Loucy (cell line): ENCODE measurements around the gene CEP43.

Source experiments
- H2AFZ ChIP-seq: fragments of 200-600 bp; sonication (generic); 2 replicates; pipeline ENCODE4 v1.6.0; 2016; ENCODE audit warnings: antibody characterized with exemption, mild to moderate bottlenecking, low read length, moderate library complexity
- H3F3A ChIP-seq: fragments of 200-600 bp; 2 replicates; pipeline ENCODE4 v1.6.0; 2016; ENCODE audit warnings: antibody characterized with exemption, low read depth, mild to moderate bottlenecking
- H3K27me3 ChIP-seq: fragments of 200-600 bp; sonication (generic); 2 replicates; pipeline ENCODE4 v1.6.1; 2014; ENCODE audit warnings: low read length, mild to moderate bottlenecking; ENCODE audit not compliant: insufficient read depth, poor library complexity, severe bottlenecking
- H3K36me3 ChIP-seq: fragments of 200-600 bp; sonication (generic); 2 replicates; pipeline ENCODE4 v1.6.1; 2016; ENCODE audit warnings: low read length; ENCODE audit not compliant: insufficient read depth
- H3K4me1 ChIP-seq: fragments of 200-600 bp; sonication (generic); 2 replicates; pipeline ENCODE4 v1.5.1; 2014; ENCODE audit warnings: low read length, mild to moderate bottlenecking; ENCODE audit not compliant: insufficient read depth, poor library complexity, severe bottlenecking
- H3K4me2 ChIP-seq: fragments of 200-600 bp; sonication (generic); 2 replicates; pipeline ENCODE4 v1.6.0; 2014; ENCODE audit warnings: antibody characterized with exemption, low read length, low read depth, mild to moderate bottlenecking; ENCODE audit not compliant: poor library complexity, severe bottlenecking
- H3K4me3 ChIP-seq: fragments of 200-600 bp; sonication (generic); 2 replicates; pipeline ENCODE4 v1.5.1; 2014; ENCODE audit warnings: low read length, mild to moderate bottlenecking, mixed read lengths; ENCODE audit not compliant: poor library complexity, severe bottlenecking
- H3K79me2 ChIP-seq: fragments of 200-600 bp; sonication (generic); 2 replicates; pipeline ENCODE4 v1.6.1; 2014; ENCODE audit warnings: low read length; ENCODE audit not compliant: insufficient read depth
- H3K9ac ChIP-seq: fragments of 200-600 bp; sonication (generic); 2 replicates; pipeline ENCODE4 v1.6.0; 2014; ENCODE audit warnings: mild to moderate bottlenecking, low read depth, low read length, moderate library complexity; ENCODE audit not compliant: poor library complexity, severe bottlenecking
- H3K9me2 ChIP-seq: fragments of 200-600 bp; sonication (generic); replicated peaks from 2 replicates; pipeline ENCODE4 v1.6.1; 2016; ENCODE audit warnings: low read depth, low read length, mixed read lengths
- H3K9me3 ChIP-seq: fragments of 200-600 bp; sonication (generic); 2 replicates; pipeline ENCODE4 v1.6.1; 2014; ENCODE audit warnings: mild to moderate bottlenecking, antibody characterized with exemption, low read length, low read depth; ENCODE audit not compliant: insufficient read depth
- H4K20me1 ChIP-seq: fragments of 200-600 bp; sonication (generic); 2 replicates; pipeline ENCODE4 v1.6.0; 2014; ENCODE audit warnings: antibody characterized with exemption, low read length, mild to moderate bottlenecking; ENCODE audit not compliant: insufficient read depth, poor library complexity, severe bottlenecking
- EZH2phosphoT487 ChIP-seq: fragments of 200-600 bp; IDR thresholded peaks from 2 replicates; pipeline ENCODE4 v1.6.1; 2018; ENCODE audit warnings: antibody characterized with exemption, mild to moderate bottlenecking, moderate library complexity, borderline replicate concordance
- TF ChIP-seq, protein P1 (sequence below): fragments of 200-600 bp; sonication (generic); conservative IDR thresholded peaks from 2 replicates; pipeline ENCODE4 v1.5.1; 2014; ENCODE audit warnings: mild to moderate bottlenecking, antibody characterized with exemption, low read length

Gene CEP43

DNA sequence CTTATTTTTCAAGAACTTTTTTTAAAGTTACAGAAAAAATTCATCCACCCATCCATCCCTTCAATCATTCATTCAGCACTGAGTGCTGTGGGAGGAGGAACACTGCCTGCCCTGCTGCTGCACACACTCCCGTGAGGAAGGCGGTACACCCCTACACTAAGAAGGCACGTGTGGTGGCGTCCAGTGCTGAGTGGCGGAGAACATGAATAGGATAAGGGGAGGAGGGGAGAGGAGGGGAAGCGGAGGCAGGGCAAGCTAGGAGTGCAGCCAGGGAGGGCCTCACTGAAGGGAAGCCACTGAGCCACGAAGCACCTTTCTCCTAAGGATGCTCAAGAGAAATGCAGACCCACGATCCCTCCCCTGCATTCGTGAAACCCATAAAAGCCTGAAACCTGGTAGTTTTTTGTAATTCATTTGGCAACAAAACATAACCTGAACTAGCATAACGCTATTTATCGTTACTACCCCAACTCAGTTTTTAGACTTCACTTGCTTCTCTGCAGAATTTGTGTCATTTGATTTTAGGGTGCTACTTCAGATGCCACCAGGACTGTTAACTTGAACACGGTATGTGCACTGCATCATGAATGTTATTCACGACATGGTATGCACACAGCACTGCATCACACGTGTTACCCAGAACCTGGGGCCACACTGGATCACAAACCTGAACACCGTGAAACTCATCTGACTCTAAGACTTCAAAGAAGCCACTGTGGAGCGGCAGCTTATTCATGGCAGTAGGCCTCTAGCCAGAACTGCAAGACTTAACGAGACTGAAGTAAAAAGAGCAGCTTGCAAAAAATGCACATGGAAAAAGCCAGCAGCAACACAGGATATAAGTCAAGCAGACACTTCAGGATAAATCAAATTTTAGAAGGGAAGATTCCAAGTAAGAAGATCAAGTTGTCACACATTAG is 46.4 kb upstream of the CEP43 start:
- peaks cover 8% of the 10 kb centered on the region; the same call in 1 of the 2 replicates for H3K79me2 ChIP-seq
- no peaks in the 10 kb centered on the region for H4K20me1 ChIP-seq
- no peaks in the 10 kb centered on the region for H3F3A ChIP-seq
- no peaks in the 10 kb centered on the region for H3K9me3 ChIP-seq
- no peaks in the 10 kb centered on the region for H3K9me2 ChIP-seq
- TF ChIP-seq, protein P1, sequence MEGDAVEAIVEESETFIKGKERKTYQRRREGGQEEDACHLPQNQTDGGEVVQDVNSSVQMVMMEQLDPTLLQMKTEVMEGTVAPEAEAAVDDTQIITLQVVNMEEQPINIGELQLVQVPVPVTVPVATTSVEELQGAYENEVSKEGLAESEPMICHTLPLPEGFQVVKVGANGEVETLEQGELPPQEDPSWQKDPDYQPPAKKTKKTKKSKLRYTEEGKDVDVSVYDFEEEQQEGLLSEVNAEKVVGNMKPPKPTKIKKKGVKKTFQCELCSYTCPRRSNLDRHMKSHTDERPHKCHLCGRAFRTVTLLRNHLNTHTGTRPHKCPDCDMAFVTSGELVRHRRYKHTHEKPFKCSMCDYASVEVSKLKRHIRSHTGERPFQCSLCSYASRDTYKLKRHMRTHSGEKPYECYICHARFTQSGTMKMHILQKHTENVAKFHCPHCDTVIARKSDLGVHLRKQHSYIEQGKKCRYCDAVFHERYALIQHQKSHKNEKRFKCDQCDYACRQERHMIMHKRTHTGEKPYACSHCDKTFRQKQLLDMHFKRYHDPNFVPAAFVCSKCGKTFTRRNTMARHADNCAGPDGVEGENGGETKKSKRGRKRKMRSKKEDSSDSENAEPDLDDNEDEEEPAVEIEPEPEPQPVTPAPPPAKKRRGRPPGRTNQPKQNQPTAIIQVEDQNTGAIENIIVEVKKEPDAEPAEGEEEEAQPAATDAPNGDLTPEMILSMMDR: no peak
- no peak for TF ChIP-seq EZH2phosphoT487
- H3K4me3 ChIP-seq: no peak overlapping the region
- no peak overlapping the region for H3K9ac ChIP-seq
- H3K36me3 ChIP-seq: no peaks in the 10 kb centered on the region
- H3K4me2 ChIP-seq: no peak overlapping the region
- no peak overlapping the region for H2AFZ ChIP-seq
- peaks cover 33% of the 10 kb centered on the region for H3K4me1 ChIP-seq
- H3K27me3 ChIP-seq: no peaks in the 10 kb centered on the region

DNA sequence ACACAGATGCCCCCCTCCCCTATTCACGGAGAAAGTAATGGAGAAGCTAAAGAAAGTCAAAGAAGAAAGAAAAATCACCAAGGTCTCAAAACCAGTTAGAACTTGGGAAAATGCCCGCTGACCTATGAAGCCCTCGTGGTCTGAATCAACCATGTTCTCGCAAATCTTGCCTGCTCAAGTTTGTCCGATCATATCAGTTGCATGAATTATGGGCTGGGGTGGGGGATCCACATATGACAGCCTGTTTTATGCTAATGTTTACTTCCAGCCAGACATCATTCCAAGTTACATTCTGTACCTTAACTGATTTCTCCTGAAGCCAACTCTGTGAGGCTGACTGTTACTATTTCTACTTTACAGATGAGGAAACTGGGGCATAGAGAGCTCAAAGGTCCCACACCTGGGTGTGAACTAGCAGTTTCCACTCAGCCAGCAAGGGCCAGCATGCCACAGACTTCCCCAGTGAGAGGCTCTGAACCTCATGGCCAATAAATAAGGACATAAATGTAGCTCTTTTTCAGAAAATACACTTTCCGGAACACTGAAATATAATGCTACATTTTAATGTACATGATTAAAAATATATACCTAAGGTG is 45.0 kb upstream of the CEP43 start:
- peaks cover 8% of the 10 kb centered on the region; the same call in 1 of the 2 replicates for H3K79me2 ChIP-seq
- H3K4me2 ChIP-seq: peak overlapping the region; percentile 3

DNA sequence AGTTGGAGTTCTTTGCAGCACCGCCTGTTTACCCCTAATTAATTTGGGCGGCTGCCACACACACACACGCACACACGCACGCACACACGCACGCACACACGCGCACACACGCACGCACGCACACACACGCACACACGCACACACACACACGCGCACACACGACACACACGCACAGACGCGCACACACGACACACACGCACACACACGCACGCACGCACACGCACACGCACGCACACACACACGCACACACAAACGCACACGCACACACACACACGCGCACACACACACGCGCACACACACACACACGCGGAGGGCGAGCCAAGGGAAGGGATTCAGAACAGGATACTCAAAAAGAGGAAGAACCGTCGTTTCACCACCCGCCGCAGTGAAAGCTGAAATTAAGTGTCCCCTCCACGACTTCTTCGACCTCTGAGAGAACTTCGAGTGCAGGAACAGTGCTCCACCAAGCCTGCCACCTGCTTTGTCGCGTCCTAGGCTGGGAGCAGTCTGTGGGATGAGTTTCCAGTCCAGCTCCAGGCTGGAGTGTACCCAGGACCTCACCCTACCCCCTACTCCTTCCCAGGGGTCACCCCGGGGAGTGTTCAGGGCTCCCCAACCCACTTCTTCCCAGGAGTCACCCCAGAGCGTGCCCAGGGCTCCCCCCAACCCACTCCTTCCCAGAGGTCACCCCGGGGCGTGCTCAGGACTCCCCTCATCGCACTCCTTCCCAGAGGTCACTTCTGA is 43.9 kb upstream of the CEP43 start:
- peak overlapping the region; percentile 81 for H3K9ac ChIP-seq
- H3K9me3 ChIP-seq: no peaks in the 10 kb centered on the region
- peaks cover 8% of the 10 kb centered on the region; the same call in 1 of the 2 replicates for H3K79me2 ChIP-seq
- TF ChIP-seq EZH2phosphoT487: no peak
- TF ChIP-seq, protein P1: no peak
- H3K4me2 ChIP-seq: peak overlapping the region; percentile 91
- H3K4me3 ChIP-seq: peak overlapping the region; percentile 87
- peaks cover 52% of the 10 kb centered on the region for H3K4me1 ChIP-seq
- no peaks in the 10 kb centered on the region for H3F3A ChIP-seq
- no peaks in the 10 kb centered on the region for H3K36me3 ChIP-seq
- H4K20me1 ChIP-seq: no peaks in the 10 kb centered on the region
- no peaks in the 10 kb centered on the region for H3K27me3 ChIP-seq
- no peaks in the 10 kb centered on the region for H3K9me2 ChIP-seq
- H2AFZ ChIP-seq: peak overlapping the region; percentile 95

More for the DNA sequence above, 45.0 kb upstream of the CEP43 start:
- Histone ChIP-seq H3K4me1 (peaks cover 43% of the 10 kb centered on the region), H4K20me1 (no peaks in the 10 kb centered on the region), H3K9me3 (no peaks in the 10 kb centered on the region), H3K9ac (no peak overlapping the region), H3K36me3 (no peaks in the 10 kb centered on the region), H3K27me3 (no peaks in the 10 kb centered on the region), H3F3A (no peaks in the 10 kb centered on the region), H3K9me2 (no peaks in the 10 kb centered on the region), H3K4me3 (no peak overlapping the region), H2AFZ (no peak overlapping the region)
- TF ChIP-seq, protein P1: no peak
- no peak for TF ChIP-seq EZH2phosphoT487
